ENCODE results near the gene RAPGEF2.
"Not testable (repeated sequence)": the region's sequence is repeated elsewhere in the genome, so short reads cannot be mapped to it uniquely, and the experiment has no call there.

Gene RAPGEF2

GRCh38 chr4:159283696-159284095 is 180.8 kb downstream of the RAPGEF2 start:
- no peak for DNase-seq

GRCh38 chr4:159284113-159284512 is 181.2 kb downstream of the RAPGEF2 start:
- no peak for DNase-seq

- no peak for DNase-seq
These were observed 181.9 kb downstream of the RAPGEF2 start for GRCh38 chr4:159284733-159285132.

- DNase-seq = no peak
These were observed 184.9 kb downstream of the RAPGEF2 start for GRCh38 chr4:159287767-159288166.

- DNase-seq = no peak
These were observed 186.8 kb downstream of the RAPGEF2 start for GRCh38 chr4:159289682-159290081.

DNA sequence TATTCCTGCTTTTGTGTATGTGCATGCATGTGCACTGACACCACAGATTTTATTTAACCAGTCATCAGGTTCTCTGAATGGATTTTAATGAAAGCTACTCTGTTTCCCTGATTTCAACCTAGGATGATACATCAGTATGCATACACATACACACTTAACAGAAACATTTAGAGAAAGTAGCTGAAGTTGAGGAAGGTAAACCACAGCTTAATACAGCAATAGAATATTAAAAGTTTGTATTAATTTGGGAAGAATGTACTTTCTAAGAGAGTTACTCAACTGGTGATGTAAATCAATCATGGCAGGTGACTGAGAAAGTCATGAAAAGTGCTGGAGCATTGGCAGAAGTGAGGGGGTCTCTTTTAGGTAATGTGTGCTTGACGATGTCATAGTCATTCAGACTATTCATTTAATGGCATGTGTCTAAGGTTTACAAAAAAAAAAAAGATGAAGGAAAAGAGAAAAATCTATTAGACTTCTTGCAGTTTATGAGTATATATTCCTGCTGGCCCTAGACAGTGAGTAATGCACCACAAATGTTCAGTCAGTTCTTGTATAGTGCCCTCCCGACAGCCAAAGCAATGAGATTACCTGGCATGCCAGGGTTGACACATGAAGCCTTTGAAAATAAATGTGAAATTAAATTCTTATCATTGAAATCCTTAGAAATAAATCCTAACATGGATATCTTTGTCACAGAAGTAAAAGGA is 187.6 kb downstream of the RAPGEF2 start:
- DNase-seq = no peak

DNA sequence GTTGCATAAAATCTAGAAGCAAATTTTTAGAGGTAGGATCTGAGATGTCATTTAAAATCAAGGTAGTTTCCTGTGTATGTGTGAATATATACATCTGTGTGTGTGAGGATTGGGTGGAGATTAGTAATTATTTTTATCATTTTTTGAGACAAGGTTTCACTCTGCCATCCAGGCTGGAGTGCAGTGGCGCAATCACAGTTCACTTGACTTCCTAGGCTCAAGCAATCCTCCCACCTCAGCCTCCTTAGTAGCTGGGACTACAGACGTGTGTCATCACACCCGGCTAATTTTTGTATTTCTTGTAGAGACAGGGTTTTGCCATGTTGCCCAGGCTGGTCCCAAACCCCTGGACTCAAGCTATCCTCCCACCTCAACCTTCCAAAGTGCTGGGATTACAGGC is 188.3 kb downstream of the RAPGEF2 start:
- no peak for DNase-seq

DNA sequence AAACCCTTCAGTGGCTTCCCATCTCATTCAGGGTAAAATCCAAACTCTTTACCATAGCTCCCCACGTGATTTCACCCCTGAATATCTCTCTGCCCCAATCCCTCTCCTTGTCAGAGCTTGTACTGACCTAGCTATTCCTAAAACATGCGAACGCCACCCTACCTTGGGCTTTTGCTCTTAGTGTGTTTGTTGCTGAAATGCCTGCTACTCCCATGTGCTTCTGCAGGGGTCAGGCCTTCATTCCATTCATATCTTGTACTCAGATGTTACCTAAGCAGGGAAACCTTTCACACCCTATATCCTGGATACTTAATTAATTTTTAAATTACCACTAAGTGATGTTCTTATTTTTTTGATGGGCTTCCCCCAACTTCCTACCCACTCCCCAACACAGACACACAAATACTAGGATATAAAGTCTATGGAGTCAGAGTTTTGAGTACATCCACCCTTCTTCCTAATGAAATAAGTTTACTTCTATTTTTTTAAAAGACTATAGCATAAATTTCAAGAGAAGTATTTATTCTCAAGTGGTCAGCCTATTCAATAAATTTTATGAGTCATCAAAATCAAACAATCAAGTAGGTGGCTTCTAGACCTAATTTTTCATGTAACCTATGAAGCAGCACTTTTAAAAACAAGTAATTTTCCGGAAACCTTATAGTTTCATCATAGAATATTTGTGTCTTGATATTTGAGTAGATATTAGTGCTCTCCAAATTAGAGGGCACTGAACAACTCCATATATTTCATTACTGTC is 189.4 kb downstream of the RAPGEF2 start:
- DNase-seq = no peak

DNA sequence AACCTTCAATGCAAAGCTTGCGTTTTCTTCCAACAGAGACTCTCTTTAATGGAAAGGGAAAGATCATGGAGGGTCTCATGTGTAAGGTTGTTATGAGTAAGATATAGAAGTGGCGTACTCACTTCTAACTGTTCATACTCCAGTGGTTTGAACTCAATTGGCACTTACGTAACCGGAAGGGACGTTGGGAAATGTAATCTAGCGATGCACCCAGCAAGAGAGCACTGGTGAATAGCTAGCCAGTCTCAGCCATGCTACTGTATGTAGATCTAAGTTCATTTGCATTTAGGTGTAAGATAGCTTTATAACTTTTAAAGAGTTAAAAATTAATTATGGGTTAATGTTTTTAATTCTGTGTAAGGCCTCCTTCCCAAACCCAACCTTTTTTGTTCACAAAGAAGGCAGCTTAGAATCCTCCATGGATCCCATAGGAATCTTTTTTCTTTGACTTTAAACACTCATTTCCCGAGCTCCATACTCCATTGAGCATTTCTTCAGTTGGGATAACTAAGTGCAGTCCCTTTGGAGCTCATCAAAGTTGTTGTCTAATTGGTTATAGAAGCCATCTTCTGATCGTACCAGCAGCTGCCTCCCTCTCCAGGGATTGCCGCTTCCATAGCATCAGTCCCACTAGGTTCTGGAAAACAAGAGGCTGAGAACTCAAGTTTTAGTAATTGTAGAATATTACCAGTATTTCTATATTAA is 191.1 kb downstream of the RAPGEF2 start:
- DNase-seq = no peak

GRCh38 chr4:159296061-159296460 is 193.2 kb downstream of the RAPGEF2 start:
- no peak for DNase-seq

- no peak for DNase-seq
These were observed 194.2 kb downstream of the RAPGEF2 start for GRCh38 chr4:159297091-159297490.

GRCh38 chr4:159298502-159298901 is 195.6 kb downstream of the RAPGEF2 start:
- DNase-seq = no peak

GRCh38 chr4:159303435-159303834 is 200.6 kb downstream of the RAPGEF2 start:
- DNase-seq = no peak

- DNase-seq = no peak
These were observed 202.2 kb downstream of the RAPGEF2 start for GRCh38 chr4:159305129-159305528.

- no peak for DNase-seq
These were observed 205.1 kb downstream of the RAPGEF2 start for GRCh38 chr4:159307929-159308328.

DNA sequence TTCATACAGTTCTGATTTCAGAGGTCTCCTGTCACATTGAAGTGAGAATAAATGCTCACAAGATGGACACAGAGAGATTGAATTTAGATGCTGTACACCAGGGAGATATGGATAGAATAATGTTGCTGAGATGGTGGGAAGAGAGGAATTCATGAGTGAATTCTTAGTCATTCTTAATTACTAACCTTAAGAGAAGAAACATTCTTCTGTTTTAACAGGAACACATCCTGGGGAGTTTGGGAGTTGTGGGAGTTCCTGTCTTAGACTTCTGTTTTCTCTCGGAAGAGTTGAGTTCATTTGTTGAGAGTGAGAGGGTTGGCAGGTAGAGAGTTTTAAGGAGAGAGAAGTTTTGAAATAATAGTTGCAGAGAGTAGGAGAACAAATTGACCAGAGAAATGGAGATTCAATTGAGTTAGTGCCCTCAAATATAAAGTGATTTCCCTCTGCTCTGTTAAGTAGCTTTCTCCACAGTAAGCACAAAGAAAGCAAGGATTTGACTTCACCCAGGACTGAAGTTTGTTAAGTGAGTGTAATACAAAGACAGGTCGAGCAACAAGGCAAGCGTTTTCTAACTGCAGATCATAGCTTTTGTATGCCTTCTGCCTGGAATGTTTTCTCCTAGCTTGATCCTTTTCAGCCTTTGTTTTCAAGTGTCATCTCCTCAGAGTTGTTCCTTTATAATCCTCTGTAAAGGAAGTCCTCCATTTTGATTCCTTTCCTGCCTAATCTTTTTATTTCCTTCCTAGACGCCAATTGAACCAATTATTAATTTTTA is 205.9 kb downstream of the RAPGEF2 start:
- no peak for DNase-seq

DNA sequence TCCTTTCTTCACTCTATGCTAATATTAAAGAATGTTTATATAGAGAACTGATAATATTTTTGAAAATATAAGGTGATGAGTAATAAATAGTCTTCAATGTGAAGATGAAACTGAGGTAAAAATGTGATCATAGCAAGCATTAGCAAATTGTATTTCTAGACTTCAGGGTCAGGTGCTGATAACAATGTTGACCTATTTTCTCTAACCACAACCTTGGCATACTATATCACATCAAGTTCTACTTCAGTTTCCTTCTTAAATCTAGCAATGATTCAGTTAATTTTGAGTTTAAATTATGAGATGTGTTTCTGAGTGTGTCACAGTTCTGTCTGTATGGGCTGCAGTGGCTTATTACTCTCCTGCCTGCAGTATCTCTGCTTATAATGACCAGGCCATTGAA is 209.4 kb downstream of the RAPGEF2 start:
- no peak for DNase-seq

- not testable (repeated sequence) for DNase-seq
These were observed 213.0 kb downstream of the RAPGEF2 start for GRCh38 chr4:159315879-159316278.

- DNase-seq = no peak
These were observed 214.3 kb downstream of the RAPGEF2 start for GRCh38 chr4:159317203-159317602.

- DNase-seq = no peak
These were observed 216.1 kb downstream of the RAPGEF2 start for GRCh38 chr4:159319027-159319426.

DNA sequence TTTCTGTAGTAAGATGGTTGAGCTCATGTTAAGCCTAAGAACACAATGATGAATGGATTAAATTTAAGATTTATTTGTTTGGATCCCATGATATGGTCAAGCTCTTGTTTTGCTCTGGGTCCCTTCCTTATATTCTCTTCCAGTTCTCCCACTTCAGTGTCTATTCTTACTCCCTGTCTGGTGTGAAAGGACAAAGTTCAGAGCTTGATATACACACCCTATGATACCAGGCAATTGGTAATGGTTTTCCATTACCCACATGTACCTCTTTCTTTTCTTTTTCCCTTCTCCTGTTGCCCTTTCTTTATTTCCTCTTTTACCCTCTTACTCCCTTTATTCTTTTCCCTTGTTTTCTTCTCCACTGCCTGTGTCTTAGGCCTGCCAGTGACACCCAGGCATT is 223.6 kb downstream of the RAPGEF2 start:
- no peak for DNase-seq

DNA sequence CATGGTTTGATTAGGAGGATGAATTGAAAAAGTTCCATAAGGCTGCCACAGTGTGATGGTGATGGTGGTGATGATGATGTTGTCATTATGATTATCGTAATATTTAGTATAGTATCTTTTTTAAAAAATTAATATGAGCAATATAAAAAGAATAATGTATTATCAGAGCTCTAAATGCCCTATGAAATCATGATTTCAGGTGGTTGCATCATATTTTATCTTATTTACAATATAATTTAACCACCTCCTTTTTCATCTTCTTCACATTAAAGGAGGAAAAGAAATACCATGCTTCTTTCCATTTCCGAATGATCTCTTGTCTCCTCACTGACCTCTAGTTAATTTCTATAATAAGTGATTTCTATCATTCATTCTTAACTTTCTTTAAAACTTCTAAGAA is 225.9 kb downstream of the RAPGEF2 start:
- no peak for DNase-seq

DNA sequence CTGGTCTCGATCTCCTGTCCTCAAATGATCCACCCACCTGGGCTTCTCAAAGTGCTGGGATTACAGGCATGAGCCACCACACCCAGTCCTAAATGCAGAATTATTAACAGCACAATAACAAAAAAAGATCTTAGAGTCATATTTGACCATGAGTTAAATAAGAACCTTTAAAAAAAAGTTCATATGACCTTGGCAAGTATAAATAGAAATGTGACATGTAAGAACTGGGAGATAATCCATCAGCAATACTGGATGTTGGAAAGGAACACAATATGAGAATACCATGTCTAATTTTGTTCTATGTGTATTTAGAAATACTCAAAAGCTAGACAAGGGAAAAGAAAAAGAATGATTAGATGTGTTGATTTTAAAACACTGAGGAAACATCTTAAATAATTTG is 231.6 kb downstream of the RAPGEF2 start:
- DNase-seq = no peak

Measured in DMS79 (cell line).